MCF 10A (cell line): Measurements from ENCODE around the gene SLC47A2. TPM values are rescaled to one million over a fixed set of nuclear protein-coding genes. Genes with fewer than 3 reads are reported as not detected.

Source experiments
- BruUV-seq: library from RNA; stranded (reverse); fragments of 400-500 nt; replicated peaks from 2 replicates; lab custom pipeline; 2021; lab: Mats Ljungman, UMichigan
- CTCF ChIA-PET: fragments of 300-600 bp; sonication (Branson Sonifier 250); formaldehyde crosslinking; extraction: SDS; loops from one replicate; lab custom pipeline; 2021; ENCODE audit warnings: antibody characterized with exemption, inconsistent platforms; lab: Yijun Ruan, JAX
- POLR2A ChIA-PET: fragments of 300-600, 350-650 bp; sonication (Branson Sonifier 250); formaldehyde crosslinking; extraction: SDS; loops from one replicate; lab custom pipeline; 2020; ENCODE audit warnings: antibody characterized with exemption, inconsistent platforms; lab: Yijun Ruan, JAX
- DNase-seq: peaks from one replicate; pipeline ENCODE4 v3.0.0-alpha.2; 2018; ENCODE audit not compliant: unreplicated experiment
- H3K27ac Mint-ChIP-seq: one replicate; pipeline ENCODE4 v1.8.0; 2022; ENCODE audit warnings: mild to moderate bottlenecking, low read depth, mixed read lengths; ENCODE audit not compliant: unreplicated experiment
- H3K27me3 Mint-ChIP-seq: one replicate; pipeline ENCODE4 v1.8.0; 2022; ENCODE audit warnings: mixed read lengths; ENCODE audit not compliant: insufficient read depth, unreplicated experiment
- H3K36me3 Mint-ChIP-seq: one replicate; pipeline ENCODE4 v1.8.0; 2022; ENCODE audit warnings: mild to moderate bottlenecking, moderate library complexity, mixed read lengths; ENCODE audit not compliant: insufficient read depth, unreplicated experiment
- H3K4me1 Mint-ChIP-seq: one replicate; pipeline ENCODE4 v1.8.0; 2022; ENCODE audit warnings: mixed read lengths; ENCODE audit not compliant: insufficient read depth, unreplicated experiment
- H3K4me3 Mint-ChIP-seq: one replicate; pipeline ENCODE4 v1.8.0; 2022; ENCODE audit warnings: mild to moderate bottlenecking, moderate library complexity, mixed read lengths; ENCODE audit not compliant: unreplicated experiment
- H3K9me3 Mint-ChIP-seq: one replicate; pipeline ENCODE4 v1.8.0; 2022; ENCODE audit warnings: mixed read lengths; ENCODE audit not compliant: unreplicated experiment
- CTCF ChIP-seq: fragments of 200-600 bp; IDR thresholded peaks from one replicate; pipeline ENCODE4 v1.8.0; 2022; ENCODE audit warnings: antibody characterized with exemption, mild to moderate bottlenecking; ENCODE audit not compliant: unreplicated experiment
- intact Hi-C: fragments of 100-400 bp; cut with micrococcal nuclease; formaldehyde crosslinking; loops from 2 replicates; pipeline ENCODE4 v1.14.1; 2022
- total RNA-seq: library from RNA; stranded (reverse); gene quantifications from 2 replicates; pipeline ENCODE4 v1.2.3, GENCODE V29; 2022

SLC47A2 gene
- total RNA-seq, 1 experiment from 2014 or later, result 0.54 TPM

- intact Hi-C loops, result no loop called here
- POLR2A ChIA-PET, result interaction anchor here (0.8 to 2.6 kb wide), 6 partner anchors 8 to 97 kb away, joined by 3 to 10 read pairs (median 4); partner anchors contain the start of gene ALDH3A2
Observed at GRCh38 chr17:19656336-19656735, 60.0 kb downstream of the SLC47A2 start.

GRCh38 chr17:19654896-19655295 is 61.5 kb downstream of the SLC47A2 start:
- POLR2A ChIA-PET, result interaction anchor here (0.9 to 1.5 kb wide), 3 partner anchors 94 to 98 kb away, joined by 3 to 5 read pairs (median 4); no protein-coding TSS in a partner anchor
- no peaks in the 10 kb centered on the region for H3K9me3 Mint-ChIP-seq
- H3K36me3 Mint-ChIP-seq, result peaks cover 81% of the 10 kb centered on the region
- DNase-seq, result no peak
- no peak overlapping the region for H3K4me3 Mint-ChIP-seq
- intact Hi-C loops, result no loop called here
- TF ChIP-seq CTCF, result no peak
- H3K27ac Mint-ChIP-seq, result no peak overlapping the region
- BruUV-seq, result no TSS peak
- H3K4me1 Mint-ChIP-seq, result peaks cover 23% of the 10 kb centered on the region
- CTCF ChIA-PET, result interaction anchor here (0.5 to 1.5 kb wide), 5 partner anchors 8 to 141 kb away, joined by 3 to 7 read pairs (median 4); no protein-coding TSS in a partner anchor
- H3K27me3 Mint-ChIP-seq, result no peaks in the 10 kb centered on the region

More at GRCh38 chr17:19656336-19656735, 60.0 kb downstream of the SLC47A2 start:
- Mint-ChIP-seq H3K27me3 (no peaks in the 10 kb centered on the region), H3K4me1 (peaks cover 14% of the 10 kb centered on the region), H3K27ac (no peak overlapping the region), H3K36me3 (peaks cover 93% of the 10 kb centered on the region), H3K9me3 (no peaks in the 10 kb centered on the region), H3K4me3 (no peak overlapping the region)
- no peak for DNase-seq
- CTCF ChIA-PET, result interaction anchor here (0.6 to 1.5 kb wide), 5 partner anchors 54 to 143 kb away, joined by 3 to 5 read pairs (median 3); no protein-coding TSS in a partner anchor
- no TSS peak for BruUV-seq
- no peak for TF ChIP-seq CTCF

- H3K27me3 Mint-ChIP-seq, result no peaks in the 10 kb centered on the region
- ChIA-PET POLR2A (interaction anchor here (0.9 to 12.2 kb wide), 3 partner anchors 8 to 94 kb away, joined by 3 to 340 read pairs (median 4); no protein-coding TSS in a partner anchor), CTCF (interaction anchor here (0.7 to 1.6 kb wide), 3 partner anchors 62 to 112 kb away, joined by 3 to 8 read pairs (median 7); partner anchors contain the start of gene SLC47A2)
- peaks cover 23% of the 10 kb centered on the region for H3K4me1 Mint-ChIP-seq
- H3K9me3 Mint-ChIP-seq, result no peaks in the 10 kb centered on the region
- H3K36me3 Mint-ChIP-seq, result peaks cover 76% of the 10 kb centered on the region
- no peak for DNase-seq
- intact Hi-C loops, result no loop called here
- no peak for TF ChIP-seq CTCF
- no TSS peak for BruUV-seq
- H3K4me3 Mint-ChIP-seq, result no peak overlapping the region
- no peak overlapping the region for H3K27ac Mint-ChIP-seq
Observed at GRCh38 chr17:19654342-19654886, 62.0 kb downstream of the SLC47A2 start.

GRCh38 chr17:19652595-19652994 is 63.8 kb downstream of the SLC47A2 start:
- H3K27ac Mint-ChIP-seq, result peak overlapping the region; percentile 97
- peak; percentile 80 for DNase-seq
- no peaks in the 10 kb centered on the region for H3K9me3 Mint-ChIP-seq
- CTCF ChIA-PET, result interaction anchor here (0.6 to 2.6 kb wide), 17 partner anchors 9 to 358 kb away, joined by 3 to 14 read pairs (median 5); no protein-coding TSS in a partner anchor
- peaks cover 28% of the 10 kb centered on the region for H3K4me1 Mint-ChIP-seq
- H3K4me3 Mint-ChIP-seq, result peak overlapping the region; percentile 97
- TF ChIP-seq CTCF, result no peak
- intact Hi-C loops, result no loop called here
- POLR2A ChIA-PET, result interaction anchor here (0.6 to 12.2 kb wide), 15 partner anchors 8 to 290 kb away, joined by 3 to 340 read pairs (median 5); partner anchors contain the start of genes ALDH3A1 and B9D1
- no peaks in the 10 kb centered on the region for H3K27me3 Mint-ChIP-seq
- H3K36me3 Mint-ChIP-seq, result peaks cover 58% of the 10 kb centered on the region
- no TSS peak for BruUV-seq
